ENCODE measurements around the gene AIPL1.
A peak's percentile ranks its signal among the peaks of the same experiment; 100 is the strongest.

AIPL1 gene

DNA sequence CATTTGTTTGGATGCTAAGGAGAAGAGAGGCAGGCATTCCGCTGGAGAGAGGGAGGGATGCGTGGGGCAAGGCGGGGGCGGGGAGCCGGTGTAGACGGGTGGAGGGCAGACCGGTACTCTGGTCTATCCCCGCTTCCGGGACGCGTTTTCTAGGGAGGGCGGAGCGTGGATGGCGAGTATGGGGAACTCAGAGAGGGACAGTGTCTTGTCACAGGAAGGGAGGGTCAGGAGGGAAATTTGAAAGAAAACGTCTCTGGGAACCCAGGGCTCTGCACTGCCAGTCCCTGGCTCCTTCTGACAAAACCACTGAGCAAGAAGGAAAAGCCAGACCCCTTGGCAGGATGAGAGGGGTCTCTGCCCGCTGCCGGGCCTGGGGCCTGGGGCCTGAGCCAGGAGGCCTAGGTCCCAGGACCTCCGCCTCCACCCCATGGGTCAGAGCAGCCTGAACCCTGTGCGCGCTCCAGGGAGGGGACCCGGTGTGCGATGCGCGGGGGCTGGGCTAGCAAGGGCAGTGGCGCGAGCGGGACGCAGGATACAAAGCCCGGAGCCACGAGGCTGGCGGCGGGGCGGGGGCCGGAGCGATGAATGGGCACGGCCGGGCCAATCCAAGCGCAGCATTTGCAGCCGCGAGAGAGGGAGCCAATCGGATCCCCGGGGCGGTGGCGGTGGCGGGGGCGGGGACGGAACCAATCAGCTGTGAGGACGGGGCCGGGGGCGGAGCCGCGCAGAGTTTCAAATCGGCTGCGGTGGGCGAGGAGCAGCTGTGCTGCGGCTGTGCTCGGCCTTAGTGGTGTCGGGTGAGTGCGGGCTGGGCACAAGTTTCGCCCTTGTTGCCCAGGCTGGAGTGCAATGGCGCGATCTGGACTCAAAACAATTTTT lies 9.0 kb upstream of the AIPL1 start, which contains the start of gene PIMREG:
Gene PIMREG (plus strand): TSS at position 764 of the 879 bp plus-strand sequence. CDS start 656 bp downstream, outside the sequence.
- in situ Hi-C loops (cut with MboI; ENCODE audit: low pct_unique_long_range_greater_than_20kb, low sequenced_read_pairs, unreplicated experiment): loop anchor here (25.0 kb wide), 1 partner anchor 732 kb away; no protein-coding TSS in a partner anchor
- TF ChIP-seq CTCF (IDR thresholded peaks at IDR 0.05; ENCODE audit: extremely low read depth, insufficient read depth, missing control alignments): no peak
- DNase-seq (ENCODE audit: low spot score): peak; percentile 97

- in situ Hi-C loops (cut with MboI; ENCODE audit: low pct_unique_long_range_greater_than_20kb, low sequenced_read_pairs, unreplicated experiment): loop anchor here (25.0 kb wide), 1 partner anchor 730 kb away; no protein-coding TSS in a partner anchor
- no peak for TF ChIP-seq CTCF (IDR thresholded peaks at IDR 0.05; ENCODE audit: extremely low read depth, insufficient read depth, missing control alignments)
- no peak for DNase-seq (ENCODE audit: low spot score)
These were observed 7.9 kb upstream of the AIPL1 start for GRCh38 chr17:6442775-6443174.

DNA sequence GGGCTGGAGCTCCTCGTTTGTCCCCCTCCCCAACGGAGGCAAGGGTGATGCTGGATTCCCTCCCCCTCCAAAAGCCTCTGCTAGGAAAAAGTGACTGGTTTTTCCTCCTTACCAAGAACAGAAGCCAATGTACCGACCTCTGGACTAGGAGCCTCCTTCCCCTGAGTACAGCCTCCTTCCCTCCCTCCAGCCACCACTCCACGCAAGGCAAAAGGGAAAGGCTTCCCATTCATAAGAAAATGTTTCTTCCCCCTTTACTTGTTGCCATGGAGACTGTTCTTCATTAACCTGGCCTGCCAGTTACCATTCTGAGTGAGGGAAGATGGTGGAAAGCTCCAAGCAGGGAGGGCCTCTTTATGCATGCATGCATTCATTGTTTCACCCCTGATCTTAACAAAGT lies 5.0 kb upstream of the AIPL1 start:
- in situ Hi-C loops (cut with MboI; ENCODE audit: low pct_unique_long_range_greater_than_20kb, low sequenced_read_pairs, unreplicated experiment): loop anchor here (10.0 to 25.0 kb wide), 2 partner anchors 728 to 855 kb away; partner anchors contain the start of gene NLRP1
- no peak for TF ChIP-seq CTCF (IDR thresholded peaks at IDR 0.05; ENCODE audit: extremely low read depth, insufficient read depth, missing control alignments)
- DNase-seq (ENCODE audit: low spot score): no peak

- in situ Hi-C loops (cut with MboI; ENCODE audit: low pct_unique_long_range_greater_than_20kb, low sequenced_read_pairs, unreplicated experiment): loop anchor here (10.0 to 25.0 kb wide), 2 partner anchors 726 to 853 kb away; partner anchors contain the start of gene NLRP1
- TF ChIP-seq CTCF (IDR thresholded peaks at IDR 0.05; ENCODE audit: extremely low read depth, insufficient read depth, missing control alignments): no peak
- DNase-seq (ENCODE audit: low spot score): no peak
These were observed 3.0 kb upstream of the AIPL1 start for GRCh38 chr17:6437956-6438355.

DNA sequence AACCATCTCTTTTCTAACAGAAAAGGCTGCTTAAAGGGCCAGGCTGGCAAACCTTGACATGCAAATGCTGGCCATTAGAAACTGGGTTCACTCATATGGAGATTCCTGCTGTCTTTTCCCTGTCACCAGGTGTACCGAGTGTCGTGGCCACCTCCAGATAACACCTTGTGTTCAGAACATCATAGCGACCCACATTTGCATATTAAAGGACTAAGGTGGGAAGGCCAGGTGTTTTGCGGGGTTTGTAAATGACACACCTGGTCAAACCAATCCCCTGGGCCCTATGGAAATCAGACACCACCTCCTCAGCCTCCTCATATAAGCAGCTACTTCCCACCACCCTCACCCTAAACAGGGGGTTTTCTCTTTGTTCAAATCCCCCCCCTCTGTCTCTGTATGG lies 2.5 kb upstream of the AIPL1 start:
- in situ Hi-C loops (cut with MboI; ENCODE audit: low pct_unique_long_range_greater_than_20kb, low sequenced_read_pairs, unreplicated experiment): loop anchor here (10.0 to 25.0 kb wide), 2 partner anchors 725 to 853 kb away; partner anchors contain the start of gene NLRP1
- no peak for TF ChIP-seq CTCF (IDR thresholded peaks at IDR 0.05; ENCODE audit: extremely low read depth, insufficient read depth, missing control alignments)
- DNase-seq (ENCODE audit: low spot score): no peak

DNA sequence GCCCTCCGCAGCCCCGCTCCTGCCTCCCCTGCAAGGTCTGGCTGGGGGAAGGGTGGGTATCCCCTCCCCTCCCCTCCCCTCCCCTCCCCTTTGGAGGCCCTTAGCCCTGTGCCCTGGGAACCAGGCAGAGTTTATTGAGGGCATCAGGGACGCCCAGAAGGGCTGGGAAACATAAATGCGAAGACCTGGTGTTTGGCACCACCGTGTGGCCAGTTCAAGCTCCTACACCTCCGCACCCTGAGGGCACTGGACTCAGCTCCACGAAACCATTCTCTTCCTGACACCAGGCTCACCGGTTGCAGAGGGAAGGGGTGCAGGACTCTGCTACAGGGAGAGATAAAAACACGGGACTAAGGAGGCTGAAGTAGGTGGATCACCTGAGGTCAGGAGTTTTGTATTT lies 1.0 kb upstream of the AIPL1 start:
- in situ Hi-C loops (cut with MboI; ENCODE audit: low pct_unique_long_range_greater_than_20kb, low sequenced_read_pairs, unreplicated experiment): loop anchor here (10.0 to 25.0 kb wide), 2 partner anchors 724 to 851 kb away; partner anchors contain the start of gene NLRP1
- peak; percentile 88 for TF ChIP-seq CTCF (IDR thresholded peaks at IDR 0.05; ENCODE audit: extremely low read depth, insufficient read depth, missing control alignments)
- peak; percentile 83 for DNase-seq (ENCODE audit: low spot score)

All from GM13977 (cell line).